BLaER1 (cell line): Measurements from ENCODE around the gene IRX6.

Source experiments
- H3K27ac ChIP-seq: shearing (Covaris generic); formaldehyde crosslinking; 2 replicates; pipeline ENCODE4 v1.8.1; 2022
- H3K27me3 ChIP-seq: shearing (Covaris generic); formaldehyde crosslinking; 2 replicates; pipeline ENCODE4 v1.8.1; 2022
- H3K36me3 ChIP-seq: shearing (Covaris generic); formaldehyde crosslinking; 2 replicates; pipeline ENCODE4 v1.8.1; 2022
- H3K4me1 ChIP-seq: shearing (Covaris generic); formaldehyde crosslinking; 2 replicates; pipeline ENCODE4 v1.8.1; 2022
- H3K4me2 ChIP-seq: shearing (Covaris generic); formaldehyde crosslinking; 2 replicates; pipeline ENCODE4 v1.8.1; 2022
- H3K4me3 ChIP-seq: shearing (Covaris generic); formaldehyde crosslinking; 2 replicates; pipeline ENCODE4 v1.8.1; 2022
- H3K9ac ChIP-seq: shearing (Covaris generic); formaldehyde crosslinking; 2 replicates; pipeline ENCODE4 v1.8.1; 2022
- H3K9me3 ChIP-seq: shearing (Covaris generic); formaldehyde crosslinking; 2 replicates; pipeline ENCODE4 v1.8.1; 2022
- H4K20me1 ChIP-seq: shearing (Covaris generic); formaldehyde crosslinking; 2 replicates; pipeline ENCODE4 v1.8.1; 2022
- Cebpa-rat ChIP-seq: shearing (Covaris generic); IDR thresholded peaks from 2 replicates; pipeline ENCODE4 v1.8.1; 2022

Gene IRX6

GRCh38 chr16:55357241-55357640 is 33.2 kb downstream of the IRX6 start:
- Histone ChIP-seq H3K9me3 (peaks cover 7% of the 10 kb centered on the region), H3K9ac (no peak overlapping the region), H4K20me1 (no peaks in the 10 kb centered on the region), H3K4me1 (peaks cover 17% of the 10 kb centered on the region), H3K36me3 (no peaks in the 10 kb centered on the region), H3K27ac (no peak overlapping the region), H3K27me3 (no peaks in the 10 kb centered on the region), H3K4me2 (no peak overlapping the region), H3K4me3 (no peak overlapping the region)
- TF ChIP-seq Cebpa-rat, result no peak

GRCh38 chr16:55359946-55360345 is 35.9 kb downstream of the IRX6 start:
- Histone ChIP-seq H3K27ac (no peak overlapping the region), H3K9ac (no peak overlapping the region), H3K4me1 (peaks cover 17% of the 10 kb centered on the region), H3K36me3 (no peaks in the 10 kb centered on the region), H3K4me2 (no peak overlapping the region), H3K27me3 (no peaks in the 10 kb centered on the region), H3K9me3 (no peaks in the 10 kb centered on the region), H3K4me3 (no peak overlapping the region), H4K20me1 (no peaks in the 10 kb centered on the region)
- no peak for TF ChIP-seq Cebpa-rat

DNA sequence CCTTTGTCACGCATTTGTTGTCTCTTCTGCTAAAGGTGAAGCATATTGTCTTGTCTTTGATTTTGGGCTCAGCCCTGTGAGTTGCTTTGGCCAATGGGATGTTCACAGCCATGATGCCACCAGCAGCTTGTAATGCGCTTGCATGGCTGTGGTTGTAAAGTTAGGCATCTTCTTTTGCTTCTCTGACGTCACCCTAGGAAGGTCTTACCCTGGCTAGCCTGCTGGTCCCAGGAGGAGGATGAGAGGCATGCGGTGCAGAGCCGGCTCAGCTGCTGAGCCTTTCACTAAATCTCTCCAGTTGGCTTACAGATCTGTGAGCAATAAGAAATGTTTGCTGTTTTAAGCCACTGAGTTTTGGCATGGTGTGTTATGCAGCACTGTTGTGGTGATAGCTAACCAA is 40.8 kb downstream of the IRX6 start:
- Histone ChIP-seq H3K4me1 (peaks cover 50% of the 10 kb centered on the region), H3K4me3 (no peak overlapping the region), H3K9ac (no peak overlapping the region), H3K9me3 (no peaks in the 10 kb centered on the region), H3K27me3 (peaks cover 8% of the 10 kb centered on the region; the same call in 1 of the 2 replicates), H3K4me2 (no peak overlapping the region), H3K36me3 (no peaks in the 10 kb centered on the region), H3K27ac (no peak overlapping the region), H4K20me1 (no peaks in the 10 kb centered on the region)
- no peak for TF ChIP-seq Cebpa-rat

GRCh38 chr16:55367301-55367811 is 43.4 kb downstream of the IRX6 start:
- peaks cover 42% of the 10 kb centered on the region for H3K4me1 ChIP-seq
- H3K27ac ChIP-seq, result no peak overlapping the region
- H3K36me3 ChIP-seq, result no peaks in the 10 kb centered on the region
- H3K9ac ChIP-seq, result no peak overlapping the region
- no peak for TF ChIP-seq Cebpa-rat
- H3K27me3 ChIP-seq, result peaks cover 34% of the 10 kb centered on the region
- H4K20me1 ChIP-seq, result no peaks in the 10 kb centered on the region
- peak overlapping the region; percentile 59 for H3K4me2 ChIP-seq
- no peak overlapping the region for H3K4me3 ChIP-seq
- H3K9me3 ChIP-seq, result no peaks in the 10 kb centered on the region

- peaks cover 42% of the 10 kb centered on the region for H3K4me1 ChIP-seq
- H3K27me3 ChIP-seq, result peaks cover 36% of the 10 kb centered on the region
- TF ChIP-seq Cebpa-rat, result no peak
- no peaks in the 10 kb centered on the region for H4K20me1 ChIP-seq
- H3K4me3 ChIP-seq, result no peak overlapping the region
- no peak overlapping the region for H3K9ac ChIP-seq
- peak overlapping the region; percentile 59 for H3K4me2 ChIP-seq
- no peaks in the 10 kb centered on the region for H3K36me3 ChIP-seq
- H3K27ac ChIP-seq, result no peak overlapping the region
- no peaks in the 10 kb centered on the region for H3K9me3 ChIP-seq
Measured at GRCh38 chr16:55367866-55368603, 44.0 kb downstream of the IRX6 start.

GRCh38 chr16:55369151-55369550 is 45.1 kb downstream of the IRX6 start:
- no peak overlapping the region for H3K9ac ChIP-seq
- H3K27ac ChIP-seq, result no peak overlapping the region

GRCh38 chr16:55370762-55371482 is 46.9 kb downstream of the IRX6 start:
- Histone ChIP-seq H3K9ac (no peak overlapping the region), H3K9me3 (no peaks in the 10 kb centered on the region), H4K20me1 (no peaks in the 10 kb centered on the region), H3K4me1 (peaks cover 42% of the 10 kb centered on the region), H3K27me3 (peaks cover 36% of the 10 kb centered on the region), H3K4me3 (no peak overlapping the region), H3K27ac (no peak overlapping the region), H3K36me3 (no peaks in the 10 kb centered on the region), H3K4me2 (peak overlapping the region; percentile 35; the same call in 1 of the 2 replicates)
- no peak for TF ChIP-seq Cebpa-rat

More at GRCh38 chr16:55369151-55369550, 45.1 kb downstream of the IRX6 start:
- Histone ChIP-seq H3K4me2 (peak overlapping the region; percentile 59; the same call in 1 of the 2 replicates), H4K20me1 (no peaks in the 10 kb centered on the region), H3K27me3 (peaks cover 36% of the 10 kb centered on the region), H3K36me3 (no peaks in the 10 kb centered on the region), H3K4me1 (peaks cover 42% of the 10 kb centered on the region), H3K9me3 (no peaks in the 10 kb centered on the region), H3K4me3 (no peak overlapping the region)
- TF ChIP-seq Cebpa-rat, result no peak

DNA sequence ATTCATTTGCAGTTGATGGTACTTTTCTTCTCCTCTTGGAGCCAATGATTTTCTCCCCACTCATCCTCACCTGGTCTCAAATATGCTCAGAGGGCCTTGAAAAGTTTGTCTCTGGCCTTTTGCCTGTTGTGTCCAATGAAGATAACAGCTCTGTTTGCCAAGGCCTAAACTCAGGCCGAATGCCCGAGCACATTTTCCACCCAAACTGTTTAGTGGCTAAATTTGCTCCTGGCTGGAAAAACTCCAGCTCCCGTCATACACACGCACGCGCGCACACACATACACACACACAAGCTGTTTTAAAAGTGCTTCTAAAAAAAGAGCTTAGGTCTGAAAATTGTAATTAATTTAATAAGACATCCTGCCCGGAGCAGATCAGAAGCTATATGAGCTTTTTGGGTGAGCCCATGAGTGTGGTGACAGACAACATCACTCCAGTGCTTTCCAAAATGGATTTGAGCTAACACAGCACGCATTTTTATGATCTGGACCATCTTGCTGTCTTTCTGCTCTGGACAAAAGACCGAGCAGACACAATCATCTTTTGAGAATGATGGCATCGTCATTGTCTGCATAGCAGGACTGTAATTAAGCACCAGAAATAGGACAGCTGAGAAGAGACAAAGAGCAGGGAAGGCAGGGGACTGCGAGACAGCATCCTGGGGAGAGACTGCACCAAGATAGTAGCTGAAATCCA is 48.9 kb downstream of the IRX6 start:
- H3K36me3 ChIP-seq, result no peaks in the 10 kb centered on the region
- peaks cover 36% of the 10 kb centered on the region for H3K27me3 ChIP-seq
- H3K4me2 ChIP-seq, result no peak overlapping the region
- TF ChIP-seq Cebpa-rat, result no peak
- no peak overlapping the region for H3K27ac ChIP-seq
- no peak overlapping the region for H3K9ac ChIP-seq
- no peaks in the 10 kb centered on the region for H3K9me3 ChIP-seq
- H3K4me3 ChIP-seq, result no peak overlapping the region
- H4K20me1 ChIP-seq, result no peaks in the 10 kb centered on the region
- H3K4me1 ChIP-seq, result peaks cover 25% of the 10 kb centered on the region

DNA sequence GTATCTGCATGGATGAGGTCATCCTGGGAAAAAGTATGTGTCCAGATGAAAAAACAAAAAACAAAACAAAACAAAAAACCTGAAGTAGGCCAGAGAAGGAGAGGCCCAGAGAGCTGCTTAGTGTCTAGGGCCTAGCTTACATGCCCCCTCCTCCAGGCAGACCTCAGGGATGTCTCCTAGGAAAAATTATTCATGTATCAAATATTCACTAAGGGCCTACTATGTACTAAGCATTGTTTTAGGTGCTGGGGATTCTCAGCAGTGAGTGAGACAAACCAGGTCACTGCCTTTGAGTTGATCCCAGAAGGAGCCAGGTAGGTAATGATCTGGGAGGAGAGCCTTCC is 49.5 kb downstream of the IRX6 start:
- Histone ChIP-seq H4K20me1 (no peaks in the 10 kb centered on the region), H3K4me2 (no peak overlapping the region), H3K27me3 (peaks cover 36% of the 10 kb centered on the region), H3K4me3 (no peak overlapping the region), H3K9ac (no peak overlapping the region), H3K4me1 (peaks cover 20% of the 10 kb centered on the region; the same call in 1 of the 2 replicates), H3K9me3 (no peaks in the 10 kb centered on the region), H3K27ac (no peak overlapping the region), H3K36me3 (no peaks in the 10 kb centered on the region)
- TF ChIP-seq Cebpa-rat, result no peak
